K562 (cell line): ENCODE data around the gene LCN15. TPM values are rescaled to one million over a fixed set of nuclear protein-coding genes. Genes with fewer than 3 reads are reported as not detected.
A peak's percentile ranks its signal among the peaks of the same experiment; 100 is the strongest.
"Not testable (repeated sequence)": the region's sequence is repeated elsewhere in the genome, so short reads cannot be mapped to it uniquely, and the experiment has no call there.

Source experiments
- DPF2 ChIP-seq: fragments of 450-650 bp; IDR thresholded peaks from 2 replicates; pipeline ENCODE4 v1.6.1; 2016
- EP300 ChIP-seq: IDR thresholded peaks from 2 replicates; pipeline ENCODE4 v1.6.1; 2012; ENCODE audit warnings: low read length, improper control_type of control experiment
- GATA2 ChIP-seq: sonication (generic); formaldehyde crosslinking; IDR thresholded peaks from 2 replicates; pipeline ENCODE4 v1.4.0; 2020; ENCODE audit warnings: mild to moderate bottlenecking, missing genetic modification reagents
- JUN ChIP-seq, 2 experiments: sonication (generic) in 1 of 2; formaldehyde crosslinking in 1 of 2; IDR thresholded peaks; 2 replicates each; pipeline versions ENCODE4 v1.6.1 to v1.8.0; 2012 to 2022; ENCODE audit warnings: borderline replicate concordance in 2 of 2, mild to moderate bottlenecking in 2 of 2, improper control_type of control experiment in 1 of 2, low read depth in 1 of 2, low read length in 1 of 2, missing genetic modification reagents in 1 of 2
- LCOR ChIP-seq: sonication (generic); formaldehyde crosslinking; IDR thresholded peaks from 2 replicates; pipeline ENCODE4 v1.8.0; 2022; ENCODE audit warnings: mild to moderate bottlenecking, missing genetic modification reagents
- POLR2B ChIP-seq: fragments of 450-650 bp; IDR thresholded peaks from 2 replicates; pipeline ENCODE4 v1.6.1; 2018; ENCODE audit warnings: low read depth; ENCODE audit not compliant: partially characterized antibody
- RAD21 ChIP-seq, 2 experiments: fragments of 250-450 bp in 1 of 2; fragments of 450-650 bp in 1 of 2; sonication (Bioruptor Pico) in 1 of 2; formaldehyde crosslinking in 1 of 2; IDR thresholded peaks in 1 of 2; conservative IDR thresholded peaks in 1 of 2; 2 replicates each; pipeline versions ENCODE4 v1.4.0 to v1.8.0; 2020 to 2022; ENCODE audit warnings: mild to moderate bottlenecking in 2 of 2, moderate library complexity in 1 of 2
- SMAD4 ChIP-seq: fragments of 250-450 bp; sonication (Bioruptor Pico); conservative IDR thresholded peaks from 2 replicates; pipeline ENCODE4 v1.8.0; 2021; ENCODE audit warnings: inconsistent platforms, mild to moderate bottlenecking, moderate library complexity
- SMARCA4 ChIP-seq: fragments of 450-650 bp; IDR thresholded peaks from 2 replicates; pipeline ENCODE4 v1.6.1; 2016
- SUPT5H ChIP-seq: fragments of 450-650 bp; IDR thresholded peaks from 2 replicates; pipeline ENCODE4 v1.6.1; 2016
- TBL1XR1 ChIP-seq, 2 experiments: IDR thresholded peaks; 2 replicates each; pipeline ENCODE4 v1.6.1; 2012; ENCODE audit warnings: improper control_type of control experiment in 2 of 2, low read length in 2 of 2, mild to moderate bottlenecking in 1 of 2
- TEAD1 ChIP-seq, 2 experiments: fragments of 450-650 bp in 1 of 2; sonication (generic) in 1 of 2; formaldehyde crosslinking; IDR thresholded peaks; 2 replicates each; pipeline versions ENCODE4 v1.4.0 to v1.8.0; 2020 to 2022; ENCODE audit warnings: mild to moderate bottlenecking in 2 of 2, missing genetic modification reagents in 1 of 2
- ZFP1 ChIP-seq: fragments of 450-650 bp; formaldehyde crosslinking; IDR thresholded peaks from 2 replicates; pipeline ENCODE4 v1.4.0; 2020; ENCODE audit warnings: mild to moderate bottlenecking, mixed read lengths
- ZNF197 ChIP-seq: fragments of 200-800 bp; sonication (Bioruptor generic); IDR thresholded peaks from 2 replicates; pipeline ENCODE4 v1.6.1; 2016; ENCODE audit warnings: low read depth, missing genetic modification characterization, missing compliant biosample characterization
- polyA plus RNA-seq, 8 experiments: library from polyadenylated mRNA; depleted of rRNA in 4 of 8; stranded (reverse) in 5 of 8; unstranded in 3 of 8; fragments of >200 nt; fragmentation: Nextera tagmentation in 2 of 8; fragmentation: Illumina TruSeq in 1 of 8; extraction: Ambion mirVana in 2 of 8; extraction: Trizol in 1 of 8; gene quantifications; 2 replicates each; pipeline versions ENCODE4 v1.2.1 to v1.2.3, GENCODE V29; 2011 to 2014; ENCODE audit warnings: inconsistent platforms in 1 of 8, missing spikeins in 1 of 8
- total RNA-seq, 7 experiments: library from RNA; depleted of rRNA in 6 of 7; stranded (reverse); fragments of >200 nt in 6 of 7; fragmentation: Illumina TruSeq in 2 of 7; extraction: Trizol in 2 of 7; gene quantifications; 2 replicates each; pipeline versions ENCODE4 v1.2.1 to v1.2.3, GENCODE V29; 2011 to 2021; ENCODE audit warnings: low replicate concordance in 1 of 7
- TF ChIP-seq, protein P1 (sequence below): fragments of 450-650 bp; IDR thresholded peaks from 2 replicates; pipeline ENCODE4 v1.6.1; 2016; ENCODE audit warnings: antibody characterized with exemption
- TF ChIP-seq, protein P2 (sequence below): sonication (generic); formaldehyde crosslinking; IDR thresholded peaks from 2 replicates; pipeline ENCODE4 v1.9.0; 2022; ENCODE audit warnings: mild to moderate bottlenecking, missing genetic modification reagents
- TF ChIP-seq, protein P3 (sequence below): sonication (generic); IDR thresholded peaks from 2 replicates; pipeline ENCODE4 v1.6.1; 2016
- TF ChIP-seq, protein P4 (sequence below): fragments of 450-650 bp; formaldehyde crosslinking; IDR thresholded peaks from 2 replicates; pipeline ENCODE4 v1.4.0; 2020; ENCODE audit warnings: mild to moderate bottlenecking, moderate library complexity
- TF ChIP-seq, protein P5 (sequence below), 2 experiments: fragments of 450-650 bp; conservative IDR thresholded peaks; 2 replicates each; pipeline ENCODE4 v1.6.1; 2017; ENCODE audit warnings: mild to moderate bottlenecking in 2 of 2, moderate library complexity in 2 of 2

LCN15 gene
- total and polyA plus RNA-seq, 9 of the 15 experiments (the other 6 are each of a cell fraction or from before 2014, with no cell fraction given): 0.66 TPM; not detected in 8

DNA sequence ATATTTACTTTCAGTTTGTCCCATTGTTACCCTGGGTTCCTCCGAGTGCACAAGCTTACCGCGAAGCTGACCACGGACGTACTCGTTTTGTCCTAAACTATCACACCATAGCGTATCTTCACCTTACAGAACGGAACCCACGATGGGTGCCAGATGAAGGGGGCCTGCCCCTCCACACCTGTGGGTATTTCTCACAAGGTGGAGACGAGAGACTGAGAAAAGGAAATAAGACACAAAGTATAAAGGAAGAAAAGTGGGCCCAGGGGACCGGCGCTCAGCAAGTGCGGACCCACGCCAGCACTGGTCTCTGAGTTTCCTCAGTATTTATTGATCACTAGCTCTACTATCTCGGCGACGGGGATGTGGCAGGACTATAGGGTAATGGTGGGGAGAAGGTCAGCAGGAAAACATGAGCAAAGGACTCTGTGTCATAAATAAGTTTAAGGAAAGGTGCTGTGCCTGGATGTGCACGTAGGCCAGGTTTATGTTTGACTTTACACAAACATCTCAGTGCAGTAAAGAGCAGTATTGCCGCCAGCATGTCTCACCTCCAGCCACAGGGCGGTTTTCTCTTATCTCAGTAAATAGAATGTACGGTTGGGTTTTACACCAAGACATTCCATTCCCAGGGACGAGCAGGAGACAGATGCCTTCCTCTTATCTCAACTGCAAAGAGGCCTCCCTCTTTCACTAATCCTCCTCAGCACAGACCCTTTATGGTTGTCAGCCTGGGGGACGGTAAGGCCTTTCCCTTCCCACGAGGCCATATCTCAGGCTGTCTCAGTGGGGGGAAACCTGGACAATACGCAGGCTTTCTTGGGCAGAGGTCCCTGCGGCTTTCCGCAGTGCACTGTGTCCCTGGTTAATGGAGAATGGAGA lies 24.6 kb upstream of the LCN15 start (continued):
- TF ChIP-seq, protein P1, sequence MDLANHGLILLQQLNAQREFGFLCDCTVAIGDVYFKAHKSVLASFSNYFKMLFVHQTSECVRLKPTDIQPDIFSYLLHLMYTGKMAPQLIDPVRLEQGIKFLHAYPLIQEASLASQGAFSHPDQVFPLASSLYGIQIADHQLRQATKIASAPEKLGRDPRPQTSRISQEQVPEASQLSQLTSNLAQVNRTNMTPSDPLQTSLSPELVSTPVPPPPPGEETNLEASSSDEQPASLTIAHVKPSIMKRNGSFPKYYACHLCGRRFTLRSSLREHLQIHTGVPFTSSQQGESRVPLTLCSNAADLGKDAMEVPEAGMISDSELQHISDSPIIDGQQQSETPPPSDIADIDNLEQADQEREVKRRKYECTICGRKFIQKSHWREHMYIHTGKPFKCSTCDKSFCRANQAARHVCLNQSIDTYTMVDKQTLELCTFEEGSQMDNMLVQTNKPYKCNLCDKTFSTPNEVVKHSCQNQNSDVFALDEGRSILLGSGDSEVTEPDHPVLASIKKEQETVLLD: peak; percentile 50; the same call in 1 of the 2 replicates
- 0 out of 2 replicates have a peak, but pooled peaks have one; percentile 13 for TF ChIP-seq SUPT5H
- TF ChIP-seq TBL1XR1 (IDR thresholded peaks at IDR 0.05; ENCODE audit: low read length in 2 of 2): 0 out of 4 replicates have a peak, but pooled peaks of 1 of the 2 experiments have one; percentile 12
- TF ChIP-seq DPF2: peak; percentile 67
- peak; percentile 17 for TF ChIP-seq SMAD4 (CRISPR knock-in tag)
- TF ChIP-seq, protein P2, sequence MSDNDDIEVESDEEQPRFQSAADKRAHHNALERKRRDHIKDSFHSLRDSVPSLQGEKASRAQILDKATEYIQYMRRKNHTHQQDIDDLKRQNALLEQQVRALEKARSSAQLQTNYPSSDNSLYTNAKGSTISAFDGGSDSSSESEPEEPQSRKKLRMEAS (CRISPR knock-in tag): peak; percentile 45
- peak; percentile 29 for TF ChIP-seq POLR2B
- 0 out of 2 replicates have a peak, but pooled peaks have one; percentile 17 for TF ChIP-seq JUN (IDR thresholded peaks at IDR 0.05; ENCODE audit: borderline replicate concordance, low read depth, low read length)
- TF ChIP-seq JUN (CRISPR knock-in tag; IDR thresholded peaks at IDR 0.05; ENCODE audit: borderline replicate concordance): not testable (repeated sequence)
- TF ChIP-seq LCOR: 0 out of 2 replicates have a peak, but pooled peaks have one; percentile 47
- TF ChIP-seq ZFP1: 0 out of 2 replicates have a peak, but pooled peaks have one; percentile 2
- peak; percentile 80 for TF ChIP-seq SMARCA4
- TF ChIP-seq, protein P3, sequence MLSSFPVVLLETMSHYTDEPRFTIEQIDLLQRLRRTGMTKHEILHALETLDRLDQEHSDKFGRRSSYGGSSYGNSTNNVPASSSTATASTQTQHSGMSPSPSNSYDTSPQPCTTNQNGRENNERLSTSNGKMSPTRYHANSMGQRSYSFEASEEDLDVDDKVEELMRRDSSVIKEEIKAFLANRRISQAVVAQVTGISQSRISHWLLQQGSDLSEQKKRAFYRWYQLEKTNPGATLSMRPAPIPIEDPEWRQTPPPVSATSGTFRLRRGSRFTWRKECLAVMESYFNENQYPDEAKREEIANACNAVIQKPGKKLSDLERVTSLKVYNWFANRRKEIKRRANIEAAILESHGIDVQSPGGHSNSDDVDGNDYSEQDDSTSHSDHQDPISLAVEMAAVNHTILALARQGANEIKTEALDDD: peak; percentile 34; the same call in 1 of the 2 replicates
- TF ChIP-seq GATA2: peak; percentile 64
- 0 out of 4 replicates have a peak, but pooled peaks of 1 of the 2 experiments have one; percentile 18 for TF ChIP-seq RAD21 (CRISPR knock-in tag; conservative IDR thresholded peaks at IDR 0.05 in 1 of 2, IDR thresholded peaks at IDR 0.05 in 1 of 2)
- TF ChIP-seq TEAD1 (CRISPR knock-in tag; IDR thresholded peaks at IDR 0.05): peak; percentile 45 to 67; a peak in 2 of 4 replicates
- TF ChIP-seq, protein P4, sequence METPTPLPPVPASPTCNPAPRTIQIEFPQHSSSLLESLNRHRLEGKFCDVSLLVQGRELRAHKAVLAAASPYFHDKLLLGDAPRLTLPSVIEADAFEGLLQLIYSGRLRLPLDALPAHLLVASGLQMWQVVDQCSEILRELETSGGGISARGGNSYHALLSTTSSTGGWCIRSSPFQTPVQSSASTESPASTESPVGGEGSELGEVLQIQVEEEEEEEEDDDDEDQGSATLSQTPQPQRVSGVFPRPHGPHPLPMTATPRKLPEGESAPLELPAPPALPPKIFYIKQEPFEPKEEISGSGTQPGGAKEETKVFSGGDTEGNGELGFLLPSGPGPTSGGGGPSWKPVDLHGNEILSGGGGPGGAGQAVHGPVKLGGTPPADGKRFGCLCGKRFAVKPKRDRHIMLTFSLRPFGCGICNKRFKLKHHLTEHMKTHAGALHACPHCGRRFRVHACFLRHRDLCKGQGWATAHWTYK (CRISPR knock-in tag): peak; percentile 51; the same call in 1 of the 2 replicates
- peak; percentile 74 for TF ChIP-seq EP300
- TF ChIP-seq, protein P5, sequence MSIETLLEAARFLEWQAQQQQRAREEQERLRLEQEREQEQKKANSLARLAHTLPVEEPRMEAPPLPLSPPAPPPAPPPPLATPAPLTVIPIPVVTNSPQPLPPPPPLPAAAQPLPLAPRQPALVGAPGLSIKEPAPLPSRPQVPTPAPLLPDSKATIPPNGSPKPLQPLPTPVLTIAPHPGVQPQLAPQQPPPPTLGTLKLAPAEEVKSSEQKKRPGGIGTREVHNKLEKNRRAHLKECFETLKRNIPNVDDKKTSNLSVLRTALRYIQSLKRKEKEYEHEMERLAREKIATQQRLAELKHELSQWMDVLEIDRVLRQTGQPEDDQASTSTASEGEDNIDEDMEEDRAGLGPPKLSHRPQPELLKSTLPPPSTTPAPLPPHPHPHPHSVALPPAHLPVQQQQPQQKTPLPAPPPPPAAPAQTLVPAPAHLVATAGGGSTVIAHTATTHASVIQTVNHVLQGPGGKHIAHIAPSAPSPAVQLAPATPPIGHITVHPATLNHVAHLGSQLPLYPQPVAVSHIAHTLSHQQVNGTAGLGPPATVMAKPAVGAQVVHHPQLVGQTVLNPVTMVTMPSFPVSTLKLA (conservative IDR thresholded peaks at IDR 0.05): peak; percentile 46 to 51; a peak in 3 of 4 replicates
- peak; percentile 59; the same call in 1 of the 2 replicates for TF ChIP-seq ZNF197 (CRISPR knock-in tag)
